Measurements from ENCODE around the gene NIP7. TPM values are rescaled to one million over a fixed set of nuclear protein-coding genes. Genes with fewer than 3 reads are reported as not detected.

The NIP7 gene
- total RNA-seq, 1 experiment from 2014 or later = 62.8 TPM

- H2AFZ ChIP-seq (ENCODE audit: low read depth, low read length, poor library complexity, severe bottlenecking) = no peak overlapping the region
- H3K4me3 ChIP-seq (replicated peaks in 1 of 2; ENCODE audit: low read depth in 1 of 2, low read length in 2 of 2) = no peak overlapping the region
- H3K9ac ChIP-seq (ENCODE audit: low read length) = no peak overlapping the region
- intact Hi-C loops (cut with micrococcal nuclease) = no loop called here
- no peaks in the 10 kb centered on the region for H3K9me2 ChIP-seq (ENCODE audit: insufficient read depth)
- no peaks in the 10 kb centered on the region for H3K4me1 ChIP-seq (ENCODE audit: control insufficient read depth in 1 of 2, insufficient read depth in 2 of 2, low read length in 2 of 2)
- peaks cover 2% of the 10 kb centered on the region; the same call in 1 of the 2 replicates for H4K20me1 ChIP-seq (ENCODE audit: insufficient read depth)
- peaks cover 51 to 69% of the 10 kb centered on the region in 2 experiments for H3K36me3 ChIP-seq (ENCODE audit: control insufficient read depth in 1 of 2, insufficient read depth in 2 of 2, low read length in 2 of 2)
- BruUV-seq (replicated peaks) = no TSS peak
- H3K9me3 ChIP-seq (ENCODE audit: control insufficient read depth in 1 of 2, insufficient read depth in 1 of 2, low read depth in 1 of 2, low read length in 2 of 2) = no peaks in the 10 kb centered on the region
- no peak overlapping the region for H3K4me2 ChIP-seq (ENCODE audit: low read length)
- TF ChIP-seq TCF7L2 (IDR thresholded peaks at IDR 0.05; ENCODE audit: borderline replicate concordance, extremely low read depth, insufficient read depth, insufficient read length) (no peak), POLR2A (IDR thresholded peaks at IDR 0.05; ENCODE audit: borderline replicate concordance, extremely low read depth, insufficient read depth, insufficient read length) (no peak), ZNF274 (IDR thresholded peaks at IDR 0.05; ENCODE audit: low read depth, low read length) (no peak), ZFX (IDR thresholded peaks at IDR 0.05) (no peak), EZH2 (IDR thresholded peaks at IDR 0.05) (no peak), RAD21 (IDR thresholded peaks at IDR 0.05; ENCODE audit: low read depth) (no peak)
- no peaks in the 10 kb centered on the region for H3K27me3 ChIP-seq (ENCODE audit: insufficient read depth, low read length)
- RAD21 ChIA-PET (ENCODE audit: low non-redundant PET in 1 of 2, low total read pairs in 2 of 2, uncharacterized antibody in 2 of 2, unreplicated experiment in 2 of 2) = no interaction called here
- H3K27ac ChIP-seq (ENCODE audit: low read depth, low read length) = no peak overlapping the region
- peaks cover 71% of the 10 kb centered on the region for H3K79me2 ChIP-seq (ENCODE audit: insufficient read depth, low read length)
- ATAC-seq (no peak), DNase-seq (ENCODE audit: low read depth, low spot score) (no peak)
- CTCF ChIA-PET = no interaction called here
- POLR2A ChIA-PET = no interaction called here
Observed at GRCh38 chr16:69321080-69321479, 18.5 kb upstream of the NIP7 start.

GRCh38 chr16:69322343-69322742 lies 17.2 kb upstream of the NIP7 start:
- ChIA-PET CTCF (no interaction called here), RAD21 (ENCODE audit: low non-redundant PET in 1 of 2, low total read pairs in 2 of 2, uncharacterized antibody in 2 of 2, unreplicated experiment in 2 of 2) (no interaction called here), POLR2A (no interaction called here)
- H3K27me3 ChIP-seq (ENCODE audit: insufficient read depth, low read length) = no peaks in the 10 kb centered on the region
- peaks cover 54 to 69% of the 10 kb centered on the region in 2 experiments for H3K36me3 ChIP-seq (ENCODE audit: control insufficient read depth in 1 of 2, insufficient read depth in 2 of 2, low read length in 2 of 2)
- H2AFZ ChIP-seq (ENCODE audit: low read depth, low read length, poor library complexity, severe bottlenecking) = no peak overlapping the region
- H3K9me2 ChIP-seq (ENCODE audit: insufficient read depth) = no peaks in the 10 kb centered on the region
- H3K79me2 ChIP-seq (ENCODE audit: insufficient read depth, low read length) = peaks cover 78% of the 10 kb centered on the region
- ATAC-seq = no peak
- no peak overlapping the region for H3K9ac ChIP-seq (ENCODE audit: low read length)
- BruUV-seq (replicated peaks) = no TSS peak
- DNase-seq (ENCODE audit: low read depth, low spot score) = no peak
- 0 out of 4 replicates have a peak, but pooled peaks cover 0 to under 1% of the 10 kb centered on the region in 2 experiments for H3K4me1 ChIP-seq (ENCODE audit: control insufficient read depth in 1 of 2, insufficient read depth in 2 of 2, low read length in 2 of 2)
- peaks cover 12% of the 10 kb centered on the region; the same call in 1 of the 2 replicates for H4K20me1 ChIP-seq (ENCODE audit: insufficient read depth)
- intact Hi-C loops (cut with micrococcal nuclease) = no loop called here
- H3K27ac ChIP-seq (ENCODE audit: low read depth, low read length) = no peak overlapping the region
- no peak overlapping the region for H3K4me2 ChIP-seq (ENCODE audit: low read length)
- no peak overlapping the region for H3K4me3 ChIP-seq (replicated peaks in 1 of 2; ENCODE audit: low read depth in 1 of 2, low read length in 2 of 2)
- H3K9me3 ChIP-seq (ENCODE audit: control insufficient read depth in 1 of 2, insufficient read depth in 1 of 2, low read depth in 1 of 2, low read length in 2 of 2) = no peaks in the 10 kb centered on the region
- TF ChIP-seq CTCF (IDR thresholded peaks at IDR 0.05 in 2 of 3, conservative IDR thresholded peaks at IDR 0.05 in 1 of 3; ENCODE audit: borderline replicate concordance in 1 of 3, insufficient read depth in 1 of 3, low read depth in 2 of 3, low read length in 2 of 3) (no peak), TCF7L2 (IDR thresholded peaks at IDR 0.05; ENCODE audit: borderline replicate concordance, extremely low read depth, insufficient read depth, insufficient read length) (no peak), ZBTB33 (IDR thresholded peaks at IDR 0.05; ENCODE audit: extremely low read depth, insufficient replicate concordance, low read length) (no peak), RAD21 (IDR thresholded peaks at IDR 0.05; ENCODE audit: low read depth) (no peak), POLR2A (IDR thresholded peaks at IDR 0.05; ENCODE audit: borderline replicate concordance, extremely low read depth, insufficient read depth, insufficient read length) (no peak), SP1 (IDR thresholded peaks at IDR 0.05; ENCODE audit: low read depth) (no peak), ZFX (IDR thresholded peaks at IDR 0.05) (no peak), EZH2 (IDR thresholded peaks at IDR 0.05) (no peak), FOSL1 (IDR thresholded peaks at IDR 0.05; ENCODE audit: low read depth) (no peak), REST (IDR thresholded peaks at IDR 0.05; ENCODE audit: low read depth) (no peak)

Data from HCT116 (cell line).